Measurements from ENCODE around the gene ZMYM4.
A peak's percentile ranks its signal among the peaks of the same experiment; 100 is the strongest.
"Not testable (repeated sequence)": the region's sequence is repeated elsewhere in the genome, so short reads cannot be mapped to it uniquely, and the experiment has no call there.

Gene ZMYM4

DNA sequence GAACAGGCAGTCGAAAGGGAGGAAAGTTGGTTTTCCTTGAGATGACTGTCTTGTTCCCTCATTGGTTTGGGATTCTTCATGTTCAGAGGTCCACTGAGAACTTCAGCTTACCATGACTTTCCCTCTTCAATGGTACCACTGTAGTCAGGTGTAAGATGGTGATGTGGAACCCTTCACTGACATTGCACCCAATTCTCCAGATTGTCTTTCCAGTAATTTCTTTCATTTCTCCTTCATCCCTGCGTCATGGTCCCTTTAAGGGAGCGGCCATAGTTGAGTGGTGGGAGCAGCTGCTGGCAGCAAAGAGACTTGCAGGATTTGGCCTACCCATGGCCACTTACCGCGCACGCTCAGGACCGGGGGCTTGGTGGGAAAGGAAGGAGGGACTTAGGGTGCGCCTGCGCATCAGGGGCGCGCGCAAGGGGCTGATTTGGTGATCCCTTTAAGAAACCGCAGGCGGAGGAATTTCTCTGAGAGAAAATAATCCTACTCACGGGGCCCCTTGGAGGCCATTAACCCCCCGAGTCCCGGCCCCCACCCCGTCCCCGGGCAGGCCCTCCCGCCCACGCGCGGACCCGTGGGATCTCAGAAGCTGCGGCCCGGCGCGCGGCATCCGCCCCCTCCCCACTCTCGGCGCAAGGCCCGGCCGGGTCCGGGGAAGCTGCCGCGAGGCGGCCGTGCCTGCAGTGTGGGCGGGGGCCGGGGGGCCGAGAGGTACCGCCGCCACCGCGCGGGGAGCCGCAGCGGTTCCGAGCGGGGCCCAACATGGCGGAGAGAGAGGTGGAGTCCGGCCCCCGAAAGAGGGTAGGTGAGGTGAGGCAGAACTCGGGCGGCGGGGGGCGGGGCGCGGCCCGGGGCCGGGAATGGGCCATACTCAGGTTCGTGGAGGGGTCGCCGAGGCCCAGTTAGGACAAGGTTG is at the start of gene ZMYM4:
ZMYM4 (plus strand) TSS at position 428 of the 919 bp plus-strand sequence; CDS start at position 766, 338 bp downstream.
- DNase-seq = peak; percentile 79 to 92

DNA sequence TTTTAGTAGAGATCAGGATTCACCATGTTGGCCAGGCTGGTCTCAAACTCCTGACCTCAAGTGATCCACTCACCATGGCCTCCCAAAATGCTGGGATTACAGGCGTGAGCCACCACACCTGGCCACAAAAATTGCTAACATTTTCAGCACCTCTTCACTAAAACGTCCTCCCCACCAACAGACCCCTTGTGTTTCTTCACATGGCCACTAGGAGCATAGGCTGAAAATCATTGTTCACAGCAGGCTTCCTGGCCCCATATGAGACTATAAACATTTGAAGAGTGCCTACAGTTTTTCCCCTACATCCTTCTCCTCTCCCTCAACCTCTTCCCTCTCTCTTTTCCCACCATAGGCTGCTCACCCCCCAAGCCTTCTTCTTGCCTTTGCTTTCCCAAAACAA is 47.5 kb upstream of the ZMYM4 start:
- peak in 1 of 2 experiments; percentile 3 for DNase-seq

DNA sequence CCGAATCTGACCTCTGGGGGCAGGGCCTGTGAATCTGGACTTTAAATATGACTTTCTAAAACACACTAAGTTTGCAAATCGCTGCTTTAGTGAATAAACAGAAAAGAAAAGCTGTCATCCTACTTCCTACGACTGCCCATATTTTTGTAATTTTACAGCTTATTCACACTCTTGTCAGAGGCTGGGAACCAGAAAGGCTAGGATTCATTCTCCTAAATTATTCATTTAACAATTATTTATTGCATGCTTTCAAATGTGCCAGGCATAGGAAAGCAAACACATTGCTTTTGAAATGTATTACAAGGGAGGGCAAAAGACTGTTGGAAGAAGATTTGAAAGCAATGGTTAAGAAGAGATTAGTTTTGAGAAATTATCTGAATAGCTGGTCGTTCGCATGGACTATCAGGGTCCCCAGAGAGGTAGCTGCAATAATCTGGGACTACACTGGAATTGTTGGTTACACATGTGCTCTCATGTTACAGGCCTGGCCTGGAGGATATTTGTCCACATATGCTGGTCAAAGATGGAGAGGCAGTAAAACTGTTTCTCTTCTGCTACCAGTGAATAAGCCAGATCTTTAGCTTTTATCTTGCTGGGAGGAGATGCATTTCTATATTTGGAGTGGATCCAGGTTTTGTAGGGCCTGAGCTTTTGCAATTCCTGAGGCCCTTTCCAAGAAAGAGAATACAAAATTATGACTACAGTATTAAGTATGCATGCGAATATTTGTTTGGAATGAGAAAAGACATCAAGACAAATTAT is 46.0 kb upstream of the ZMYM4 start:
- no peak for DNase-seq

DNA sequence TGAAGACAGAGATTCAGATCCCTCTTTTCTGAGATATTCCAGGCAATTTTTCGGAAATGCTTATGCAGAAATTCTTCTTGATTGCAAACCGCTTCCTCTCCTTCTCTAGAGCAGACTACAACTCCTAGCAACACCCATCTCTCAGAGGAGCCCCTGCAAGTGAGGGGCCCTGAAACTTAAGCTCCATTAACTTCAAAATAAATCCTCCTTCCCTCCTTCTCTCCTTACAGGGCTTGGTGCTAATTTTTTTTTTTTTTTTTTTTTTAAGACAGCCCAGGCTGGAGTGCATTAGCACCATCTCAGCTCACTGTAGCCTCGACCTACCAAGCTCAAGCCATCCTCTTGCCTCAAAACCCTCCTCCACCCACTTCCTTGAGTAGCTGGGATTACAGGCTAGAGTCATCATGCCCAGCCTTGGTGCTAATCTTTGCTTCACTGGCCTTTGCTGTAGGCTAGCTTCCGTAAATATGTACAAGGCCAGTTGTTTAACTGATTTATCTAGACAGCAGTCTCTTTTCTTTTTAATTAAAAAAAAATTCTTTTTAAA is 45.4 kb upstream of the ZMYM4 start:
- no peak for DNase-seq

DNA sequence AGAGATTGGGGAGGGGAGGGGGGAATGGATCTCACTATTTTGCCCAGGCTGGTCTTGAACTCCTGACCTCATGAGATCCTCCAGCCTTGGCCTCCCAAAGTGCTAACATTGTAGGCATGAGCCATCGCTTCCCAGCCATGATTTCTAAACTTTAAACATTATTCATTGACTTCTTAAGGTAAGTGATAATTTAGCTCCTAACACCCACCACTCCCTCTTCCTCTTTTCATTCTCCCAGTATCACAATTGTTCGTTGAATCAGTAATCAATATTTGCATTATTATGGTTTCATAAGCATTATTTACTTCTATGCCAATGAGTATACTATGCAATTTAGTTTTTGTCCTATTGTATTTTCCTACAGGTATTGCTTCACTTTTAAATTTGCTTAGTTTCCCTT is 42.0 kb upstream of the ZMYM4 start:
- no peak for DNase-seq

DNA sequence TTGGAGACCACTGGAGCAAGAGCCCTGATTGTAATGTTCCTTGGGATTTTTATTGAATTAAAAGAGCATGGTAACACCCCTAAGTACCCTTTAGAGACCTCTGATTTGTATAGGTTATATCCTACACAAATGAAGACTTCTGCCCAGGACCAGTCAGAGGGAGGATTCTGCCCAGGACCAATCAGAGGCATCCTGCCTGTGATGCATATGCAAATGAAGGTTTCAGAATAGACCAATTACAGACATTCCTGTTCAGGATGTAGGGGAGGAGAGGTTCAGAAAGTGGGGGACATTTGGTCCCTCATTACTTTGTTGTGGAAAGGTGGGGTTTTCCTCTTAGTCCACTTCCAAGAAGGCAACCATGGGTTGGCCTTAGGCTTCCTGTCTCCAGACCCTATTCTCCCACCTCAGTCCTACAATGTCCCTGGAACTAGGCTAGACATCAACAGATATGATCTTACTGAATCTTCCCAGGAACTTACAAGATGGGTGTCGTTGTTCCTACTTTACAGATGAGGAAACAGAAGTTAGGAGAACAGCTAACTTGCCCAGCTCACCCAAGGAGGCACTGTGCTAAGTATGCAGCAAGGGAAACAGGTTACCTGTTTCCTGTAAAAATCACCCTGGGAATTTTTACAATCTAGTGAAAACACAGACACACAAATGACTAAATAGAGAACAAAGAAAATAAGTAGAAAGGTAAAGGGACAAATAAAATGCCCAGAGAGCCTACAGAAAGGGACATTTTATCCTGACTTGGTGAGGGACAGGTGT is 38.7 kb upstream of the ZMYM4 start:
- DNase-seq = no peak

DNA sequence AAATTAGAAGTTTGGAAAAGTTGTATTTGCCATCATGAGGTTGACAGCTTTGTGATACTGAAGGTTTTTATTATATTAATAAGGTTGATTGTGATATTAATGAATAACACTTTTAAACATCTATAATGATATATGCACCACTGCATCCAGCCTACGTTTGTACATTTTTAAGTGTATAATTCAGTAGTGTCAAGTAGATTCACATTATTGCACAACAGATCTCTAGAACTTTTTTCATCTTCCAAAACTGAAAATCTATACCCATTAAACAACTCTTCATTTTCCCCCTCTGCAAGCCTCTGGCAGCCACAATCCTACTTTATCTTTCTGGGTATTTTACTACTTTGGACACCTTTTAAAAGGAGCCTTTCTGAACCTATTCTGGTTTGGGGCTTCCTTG is 37.2 kb upstream of the ZMYM4 start:
- no peak for DNase-seq

DNA sequence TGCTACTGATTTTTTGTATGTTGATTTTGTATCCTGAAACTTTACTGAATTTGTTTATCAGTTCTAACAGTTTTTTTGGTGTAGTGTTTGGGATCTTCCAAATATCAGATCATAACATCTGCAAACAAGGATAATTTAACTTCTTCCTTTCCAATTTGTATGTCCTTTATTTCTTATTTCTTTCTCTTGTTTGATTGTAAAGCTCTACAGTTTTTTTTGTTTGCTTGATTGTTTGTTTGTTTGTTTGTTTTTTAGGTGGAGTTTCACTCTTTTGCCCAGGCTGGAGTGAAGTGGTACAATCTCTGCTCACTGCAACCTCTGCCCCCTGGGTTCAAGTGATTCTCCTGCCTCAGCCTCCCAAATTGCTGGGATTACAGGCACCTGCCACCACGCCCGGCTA is 31.7 kb upstream of the ZMYM4 start:
- DNase-seq = not testable (repeated sequence)

DNA sequence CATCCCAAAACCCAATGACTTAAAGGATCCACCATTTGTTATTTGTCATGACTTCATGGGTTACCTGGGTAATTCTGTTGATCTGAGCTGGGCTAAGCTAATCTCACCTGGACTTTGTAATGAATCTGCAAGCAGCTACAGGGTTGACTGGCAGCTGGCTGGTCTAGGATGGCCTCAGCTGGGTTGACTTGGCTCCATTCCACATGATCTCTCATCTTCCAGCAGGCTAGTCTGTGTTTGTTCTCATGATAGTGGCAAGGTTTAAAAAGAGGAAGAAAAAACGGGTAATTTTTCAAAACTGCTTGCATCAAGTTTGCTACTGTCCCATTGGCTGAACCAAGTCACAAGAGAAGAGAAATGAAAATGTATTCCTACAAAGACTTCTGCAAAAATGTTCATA is 24.8 kb upstream of the ZMYM4 start:
- no peak for DNase-seq

DNA sequence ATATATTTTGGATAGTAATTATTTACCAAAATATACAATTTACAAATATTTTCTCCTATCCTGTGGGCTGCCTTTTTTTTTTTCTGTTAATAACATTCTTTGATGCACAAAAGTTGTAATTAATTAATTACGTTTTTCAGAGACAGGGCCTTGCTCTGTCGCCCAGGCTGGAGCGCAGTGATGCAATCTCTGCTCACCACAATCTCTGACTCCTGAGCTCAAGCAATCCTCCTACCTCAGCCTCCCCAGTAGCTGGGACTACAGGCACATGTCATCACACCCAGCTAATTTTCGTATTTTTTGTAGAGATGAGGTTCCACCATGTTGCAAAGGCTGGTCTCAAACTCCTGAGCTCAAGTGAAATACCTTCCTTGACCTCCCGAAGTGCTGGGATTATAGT is 21.3 kb upstream of the ZMYM4 start:
- no peak for DNase-seq

DNA sequence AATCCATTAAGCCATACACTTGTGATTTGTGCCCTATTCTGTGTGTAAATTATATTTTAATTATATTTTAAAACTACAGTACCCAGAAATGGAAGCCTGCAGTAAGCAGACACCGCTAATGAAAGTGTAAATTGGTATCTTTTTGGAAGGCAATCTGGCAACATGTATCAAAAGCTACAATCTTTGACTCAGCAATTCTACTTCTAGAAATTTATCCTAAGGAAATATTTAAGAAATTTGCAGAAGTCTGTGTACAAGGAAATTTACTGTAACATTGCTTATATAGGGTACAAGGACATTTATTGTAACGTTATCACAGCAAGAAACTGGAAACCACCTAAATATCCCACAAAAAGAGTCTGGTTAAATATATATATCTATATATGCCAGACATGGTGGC is 14.6 kb upstream of the ZMYM4 start:
- DNase-seq = no peak

DNA sequence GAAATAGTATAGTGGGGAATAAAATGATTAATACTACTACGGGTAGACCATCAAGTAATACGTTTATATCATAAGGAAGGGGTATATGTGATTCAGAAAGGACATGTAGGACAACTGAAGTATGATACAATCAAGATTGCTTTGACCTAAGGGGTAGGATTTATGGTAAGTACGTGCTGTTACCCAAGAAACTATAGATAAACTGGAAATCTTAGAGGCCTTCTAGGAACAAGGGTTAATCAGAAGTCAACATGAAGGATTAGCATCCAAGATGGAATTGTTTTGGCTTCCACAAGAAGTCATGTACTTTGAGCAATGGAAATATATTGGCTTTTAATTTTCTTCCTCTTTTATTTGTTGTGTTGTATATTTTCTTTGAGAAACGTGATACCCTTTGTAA is 13.2 kb upstream of the ZMYM4 start:
- DNase-seq = no peak

DNA sequence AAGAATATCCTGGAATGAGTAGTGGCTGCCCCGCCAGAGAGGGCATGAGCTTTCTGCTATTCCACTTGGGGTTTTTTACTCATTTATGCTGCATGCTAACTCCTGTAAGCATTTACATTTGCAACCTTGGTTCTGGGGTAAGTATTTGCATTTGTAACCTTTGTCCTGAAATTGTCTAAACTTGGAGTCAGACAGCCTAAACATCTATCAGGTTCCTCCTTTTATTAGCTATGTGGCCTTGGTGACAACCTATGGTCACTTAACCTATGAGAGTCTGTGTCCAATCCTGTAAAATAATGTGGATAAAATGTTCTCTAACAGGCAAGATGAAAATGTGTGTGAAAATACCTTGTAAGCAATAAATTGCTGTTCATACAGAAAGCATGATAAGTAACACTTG is 8.9 kb upstream of the ZMYM4 start:
- no peak for DNase-seq

DNA sequence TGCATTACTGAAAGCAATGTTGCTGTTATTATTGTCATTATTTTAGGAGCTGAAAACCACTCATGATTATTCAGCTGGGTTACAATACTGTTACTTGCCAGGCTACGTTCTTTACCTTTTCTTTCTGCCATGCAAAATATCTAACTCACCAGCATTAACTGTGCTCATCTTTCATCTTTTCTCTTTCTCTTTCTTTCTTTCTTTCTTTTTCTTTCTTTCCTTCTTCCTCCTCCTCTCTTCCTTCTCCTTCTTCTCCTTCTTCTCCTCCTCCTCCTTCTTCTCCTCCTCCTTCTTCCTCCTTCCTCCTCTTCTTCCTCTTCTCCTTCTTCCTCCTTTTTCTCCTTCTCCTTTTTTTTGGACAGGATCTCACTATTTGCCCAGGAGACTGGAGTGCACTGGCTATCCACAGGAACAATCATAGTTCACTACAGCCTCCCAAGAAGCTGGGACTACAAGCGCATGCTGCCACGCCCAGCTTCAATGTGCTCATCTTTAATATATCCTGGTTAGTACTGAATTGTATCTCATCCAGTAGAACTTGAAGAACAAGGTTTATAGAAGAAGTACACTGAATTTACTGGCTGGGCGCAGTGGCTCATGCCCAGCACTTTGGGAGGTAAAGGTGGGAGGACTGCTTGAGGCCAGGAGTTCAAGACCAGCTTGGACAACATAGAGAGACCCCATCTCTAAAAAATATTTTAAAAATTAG is 6.9 kb upstream of the ZMYM4 start:
- DNase-seq = no peak

DNA sequence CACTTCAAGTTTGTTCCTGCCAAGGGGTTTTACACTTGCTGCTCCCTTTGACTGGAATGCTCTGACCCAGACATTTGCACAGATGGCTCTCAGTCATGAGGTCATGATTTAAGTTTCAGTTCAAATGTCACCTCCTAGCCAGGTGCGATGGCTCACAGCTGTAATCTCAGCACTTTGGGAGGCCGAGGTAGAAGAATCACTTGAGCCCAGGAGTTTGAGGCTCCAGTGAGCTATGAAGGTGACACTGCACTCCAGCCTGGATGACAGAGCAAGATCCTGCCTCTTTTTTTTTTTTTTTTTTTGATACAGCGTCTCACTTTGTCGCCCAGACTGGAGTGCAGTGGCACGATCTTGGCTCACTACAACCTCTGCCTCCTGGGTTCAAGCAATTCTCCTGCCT is 4.5 kb upstream of the ZMYM4 start:
- no peak for DNase-seq

DNA sequence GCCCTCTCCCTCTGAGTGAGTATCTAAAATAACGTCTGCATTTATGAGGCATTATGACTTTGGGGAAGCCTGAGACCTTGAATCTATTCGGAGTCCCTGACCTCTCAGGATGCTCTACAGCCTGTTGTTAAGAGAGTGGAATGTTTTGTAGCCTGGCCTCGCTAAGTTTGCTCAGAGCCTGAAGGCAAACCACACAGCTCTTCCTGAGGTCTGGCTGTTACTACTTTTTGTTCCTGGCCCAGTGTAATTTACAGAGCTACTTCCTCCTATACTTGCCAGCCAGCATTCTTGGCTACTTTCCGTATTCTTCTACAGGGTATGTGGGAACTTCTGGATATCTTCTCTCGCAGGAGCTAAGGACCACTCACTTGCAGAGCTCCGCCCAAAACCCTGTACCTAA is 3.6 kb upstream of the ZMYM4 start:
- DNase-seq = peak in 1 of 2 experiments; percentile 8

DNA sequence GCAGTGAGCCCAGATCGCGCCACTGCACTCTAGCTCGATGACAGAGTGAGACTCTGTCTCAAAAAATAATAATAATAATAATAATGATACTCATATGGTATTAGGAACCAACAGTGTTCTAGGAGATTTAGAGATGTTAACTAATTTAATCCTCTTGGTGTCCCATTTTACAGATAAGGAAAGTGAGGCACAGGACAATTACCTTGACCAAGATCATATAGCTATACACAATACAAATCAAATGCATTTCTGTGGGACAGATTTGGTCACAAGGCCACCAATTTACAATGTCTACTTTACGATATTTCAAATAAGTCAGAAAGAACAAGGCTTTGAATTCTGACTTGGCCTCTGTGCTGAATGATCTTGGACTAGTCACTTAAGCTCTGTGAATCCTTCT is 2.2 kb upstream of the ZMYM4 start:
- DNase-seq = no peak

DNA sequence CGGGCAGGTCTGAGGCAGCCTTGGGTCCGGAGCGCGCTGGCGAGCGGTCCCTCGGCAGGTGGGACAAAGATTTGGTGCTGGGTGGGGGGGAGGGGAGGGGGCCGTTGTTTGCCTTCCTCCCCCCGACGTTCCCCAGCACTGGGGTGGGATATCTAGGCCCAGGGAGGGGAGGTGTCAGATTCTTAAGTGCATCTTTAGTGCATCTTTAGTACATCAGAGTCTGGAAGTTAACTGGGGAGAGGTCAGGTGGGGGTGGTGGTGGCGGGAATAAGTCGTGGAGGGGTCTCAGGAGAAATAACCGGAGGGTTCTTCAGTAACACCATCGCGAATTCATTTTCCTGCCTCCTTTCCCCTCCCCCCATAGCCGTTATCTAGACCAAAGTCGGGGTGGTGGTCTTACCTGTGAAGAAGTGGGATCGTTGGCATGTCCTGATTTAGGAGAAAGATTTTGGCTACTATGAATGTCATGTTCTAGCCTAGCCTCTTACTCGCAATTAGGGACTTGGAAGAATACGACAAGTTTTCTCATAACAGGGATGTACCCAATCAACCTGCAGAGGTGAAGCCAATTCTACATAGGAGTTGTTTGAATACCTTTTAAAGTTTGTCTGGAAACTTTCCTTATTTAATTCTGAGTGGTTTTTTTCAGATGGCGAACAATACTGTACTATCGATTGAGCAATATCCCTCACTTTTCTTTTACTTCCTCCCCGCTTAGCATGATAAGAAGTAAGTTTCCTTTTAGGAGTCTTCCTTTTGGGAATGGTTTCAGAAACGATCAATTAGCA is 886 bp downstream of the ZMYM4 start:
- DNase-seq = peak in 1 of 2 experiments; percentile 8

DNA sequence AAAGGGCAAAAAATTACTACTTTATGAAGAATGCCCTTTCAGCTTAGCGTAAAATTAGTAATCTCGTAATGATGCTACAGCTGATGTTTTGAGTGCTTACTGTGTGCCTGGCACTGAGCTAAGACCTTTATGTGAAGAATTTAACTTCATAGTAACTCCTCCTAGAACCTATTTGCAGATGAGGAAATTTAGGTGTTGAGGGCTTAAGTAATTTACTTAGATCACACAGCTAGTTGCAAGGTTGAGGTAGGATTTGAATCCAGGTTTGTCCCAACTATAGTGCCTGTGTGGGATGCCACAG is 1.4 kb downstream of the ZMYM4 start:
- DNase-seq = no peak

DNA sequence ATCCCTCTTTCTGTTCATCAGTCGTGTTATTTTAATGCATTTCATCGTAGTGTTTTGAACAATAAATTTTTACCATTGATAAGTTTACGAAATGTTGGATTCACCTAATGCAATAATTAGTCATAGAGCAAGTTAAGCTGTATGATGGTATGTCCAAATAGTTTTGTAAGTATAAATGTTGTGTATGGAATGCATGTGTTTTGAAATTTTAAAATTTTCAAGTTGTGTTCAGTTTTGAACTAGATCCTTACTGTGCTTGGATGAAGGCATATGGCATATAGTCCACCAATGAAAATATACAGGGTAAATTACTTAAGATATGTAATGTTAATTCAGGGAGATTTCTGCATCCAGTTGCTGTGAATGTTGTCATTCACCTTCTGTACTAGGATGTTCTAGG is 2.3 kb downstream of the ZMYM4 start:
- DNase-seq = no peak

DNA sequence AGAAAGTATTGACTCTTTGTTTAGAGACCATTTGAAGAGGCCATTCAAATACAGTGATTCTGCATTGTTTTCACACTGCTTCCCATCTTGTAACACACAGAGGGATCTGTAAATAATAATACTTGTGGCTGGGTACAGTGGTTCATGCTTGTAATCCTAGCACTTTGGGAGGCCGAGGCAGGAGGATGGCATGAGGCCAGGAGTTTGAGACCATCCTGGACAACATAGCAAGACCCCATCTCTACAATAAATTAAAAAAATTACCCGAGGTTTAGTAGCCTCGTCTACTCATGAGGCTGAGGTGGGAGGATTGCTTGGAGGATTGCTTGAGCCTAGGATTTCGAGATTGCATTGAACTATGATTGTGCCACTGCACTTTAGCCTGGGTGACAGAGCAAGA is 5.7 kb downstream of the ZMYM4 start:
- DNase-seq = no peak

Data from SW 1271 (cell line).